Adipocyte (in vitro differentiated cells): Measurements from ENCODE around the gene C2orf78.
A peak's percentile ranks its signal among the peaks of the same experiment; 100 is the strongest.
"Not testable (repeated sequence)": the region's sequence is repeated elsewhere in the genome, so short reads cannot be mapped to it uniquely, and the experiment has no call there.

Source experiments
- DNase-seq: peaks from one replicate; pipeline ENCODE4 v3.0.0-alpha.2; 2015; ENCODE audit warnings: low read depth
- H3K27me3 ChIP-seq: replicated peaks from 2 replicates; pipeline ENCODE4 v1.7.0; 2013; ENCODE audit warnings: mild to moderate bottlenecking, low read length, moderate library complexity; ENCODE audit not compliant: control insufficient read depth, insufficient read depth
- H3K36me3 ChIP-seq: 2 replicates; pipeline ENCODE4 v1.7.0; 2013; ENCODE audit warnings: low read length, mild to moderate bottlenecking, moderate library complexity; ENCODE audit not compliant: control insufficient read depth, insufficient read depth, severe bottlenecking
- H3K4me1 ChIP-seq: 2 replicates; pipeline ENCODE4 v1.7.0; 2013; ENCODE audit warnings: mild to moderate bottlenecking, low read length, moderate library complexity; ENCODE audit not compliant: control insufficient read depth, insufficient read depth
- H3K4me3 ChIP-seq: 2 replicates; pipeline ENCODE4 v1.7.0; 2013; ENCODE audit warnings: mild to moderate bottlenecking, low read length, moderate library complexity
- H3K9ac ChIP-seq: 2 replicates; pipeline ENCODE4 v1.7.0; 2013; ENCODE audit warnings: mild to moderate bottlenecking, low read length, moderate library complexity
- H3K9me3 ChIP-seq: 2 replicates; pipeline ENCODE4 v1.7.0; 2013; ENCODE audit warnings: mild to moderate bottlenecking, low read length, moderate library complexity; ENCODE audit not compliant: control insufficient read depth

C2orf78 gene, protein sequence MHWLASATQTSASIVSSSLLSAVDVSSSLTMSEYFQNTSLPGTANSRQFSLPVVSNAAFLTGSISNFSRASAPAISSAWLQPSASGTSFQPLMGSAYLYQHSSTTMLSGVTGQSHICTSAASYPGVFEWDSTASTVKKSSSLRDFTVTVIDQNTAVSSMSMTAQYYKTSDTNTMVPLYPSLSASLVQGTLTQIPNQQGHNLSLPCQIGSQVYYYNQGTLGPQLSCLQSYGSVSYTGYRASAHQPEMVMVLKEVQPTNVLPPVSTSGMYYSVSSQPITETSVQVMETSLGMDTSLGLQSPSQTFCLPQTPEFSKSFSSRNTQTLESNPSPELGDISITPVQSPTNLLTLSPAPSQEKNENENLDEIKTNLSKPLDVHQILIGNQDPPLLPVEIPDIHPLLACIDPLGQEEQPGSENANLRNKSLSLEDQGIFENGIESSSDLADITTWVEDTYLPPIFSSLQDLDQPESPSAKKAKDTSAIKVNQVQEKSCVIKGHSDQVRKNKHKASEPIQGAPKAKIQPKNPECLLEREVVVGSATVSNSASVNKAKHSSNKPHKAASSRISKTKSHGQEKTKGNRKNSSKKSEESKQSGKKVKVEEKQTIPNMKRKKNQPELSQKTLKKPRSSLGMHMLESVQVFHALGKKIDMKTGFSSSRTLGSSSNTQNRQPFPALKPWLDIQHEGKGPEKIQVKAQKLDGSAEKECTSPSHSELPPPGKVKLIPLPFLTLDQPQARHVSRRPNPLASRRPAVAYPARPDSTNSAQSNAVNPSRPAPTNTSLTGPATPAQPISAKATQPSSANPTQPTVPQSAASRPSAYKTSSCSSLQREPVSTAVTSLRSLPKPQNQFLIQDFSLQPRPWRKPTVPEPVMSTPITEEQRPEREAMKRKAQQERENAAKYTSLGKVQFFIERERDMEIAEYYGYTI

DNA sequence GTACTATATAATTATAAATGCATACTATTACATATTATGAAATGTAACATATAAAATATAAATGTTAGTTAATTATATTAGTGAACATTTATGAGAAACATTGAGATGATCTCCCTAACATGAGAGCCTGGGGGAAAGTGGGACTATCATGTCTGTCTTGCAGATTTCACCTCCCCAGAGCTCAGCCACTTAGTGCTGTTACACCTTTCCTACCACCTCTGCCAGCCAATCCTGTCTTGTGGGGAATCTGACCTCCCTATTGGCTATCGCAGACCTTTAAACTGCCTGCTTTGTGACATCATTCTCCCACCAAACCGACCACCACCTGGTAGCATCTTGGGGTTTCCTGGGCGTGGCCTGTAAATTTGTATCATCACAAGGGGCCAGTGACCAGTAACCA lies at the start of gene C2orf78:
Gene C2orf78 (plus strand): TSS at position 301 of the 400 bp plus-strand sequence. CDS start 127 bp downstream, outside the sequence.
- H3K4me1 ChIP-seq, H3K4me3 ChIP-seq, H3K27me3 ChIP-seq, H3K9ac ChIP-seq, H3K9me3 ChIP-seq, H3K36me3 ChIP-seq, DNase-seq: not testable (repeated sequence)

DNA sequence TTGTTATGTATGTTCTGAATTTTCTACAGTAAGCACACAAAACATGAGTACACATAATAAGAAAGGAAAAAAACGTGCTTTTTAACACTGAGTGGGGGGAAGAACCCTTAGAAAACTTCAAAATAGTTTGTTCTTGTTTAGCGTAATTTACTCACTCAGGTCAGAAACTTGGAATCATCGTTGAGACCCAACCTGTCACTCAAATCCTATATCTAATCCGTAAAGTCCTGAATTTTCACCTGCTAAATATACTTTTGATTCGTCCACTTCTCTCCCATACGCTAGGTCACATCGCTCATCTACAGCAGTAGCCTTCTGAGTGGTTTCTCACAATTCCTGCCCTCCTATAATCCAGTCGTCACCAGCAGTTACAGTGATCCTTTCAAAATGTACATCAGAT lies 47.6 kb upstream of the C2orf78 start:
- peak overlapping the region; percentile 99 for H3K4me3 ChIP-seq
- peaks cover 16% of the 10 kb centered on the region for H3K4me1 ChIP-seq
- no peaks in the 10 kb centered on the region for H3K27me3 ChIP-seq
- no peak for DNase-seq
- H3K9me3 ChIP-seq: no peaks in the 10 kb centered on the region
- H3K9ac ChIP-seq: peak overlapping the region; percentile 96
- H3K36me3 ChIP-seq: peaks cover 18% of the 10 kb centered on the region

DNA sequence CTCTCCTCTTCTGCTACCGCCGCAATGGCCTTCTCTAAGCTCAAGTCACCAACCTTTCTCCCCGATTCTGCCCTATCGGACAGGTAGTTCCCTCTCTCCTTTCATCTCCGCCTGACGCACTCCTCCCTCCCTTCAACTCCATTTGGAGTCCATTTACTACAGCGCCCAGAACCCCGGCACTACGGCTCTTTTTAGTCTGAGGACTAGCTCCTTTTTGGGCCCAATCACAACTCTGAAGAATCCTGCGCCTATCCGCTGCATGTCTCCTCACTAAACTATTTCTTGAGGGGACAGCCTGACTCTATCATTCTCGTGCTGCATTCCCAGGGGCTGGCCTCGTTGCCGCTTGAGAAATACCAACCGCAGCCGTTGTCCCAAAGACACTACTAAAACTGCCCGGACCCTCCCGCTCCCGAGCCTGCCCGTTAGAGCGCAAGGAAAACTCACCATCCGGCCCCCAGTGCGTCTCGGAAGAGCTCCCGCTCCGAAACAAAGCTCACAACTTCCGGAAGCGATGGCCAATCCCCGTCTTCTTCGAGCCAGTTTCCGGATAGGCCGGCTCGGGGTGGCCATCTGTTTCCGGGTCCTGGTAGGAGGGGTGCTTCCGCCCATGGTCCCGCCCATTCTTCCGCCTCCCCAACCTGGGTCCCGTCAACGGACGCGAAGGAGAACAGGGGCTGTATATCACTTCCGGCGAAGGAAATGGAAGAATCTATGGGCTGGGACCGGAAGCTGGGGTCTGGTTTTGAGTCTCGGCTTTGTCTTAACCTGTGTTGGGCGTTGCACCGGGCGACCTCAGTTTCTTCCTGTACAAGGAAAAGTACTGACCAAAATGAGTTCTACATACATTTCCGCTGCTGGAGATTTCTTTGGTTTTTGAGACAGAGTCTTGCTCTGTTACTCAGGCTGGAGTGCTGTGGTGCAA lies 46.9 kb upstream of the C2orf78 start, which contains the start of gene TPRKB:
Gene TPRKB (minus strand): TSS at position 491 of the 925 bp plus-strand sequence. CDS start 2,776 bp downstream, outside the sequence.
- peaks cover 16% of the 10 kb centered on the region for H3K4me1 ChIP-seq
- peaks cover 17% of the 10 kb centered on the region for H3K36me3 ChIP-seq
- peak within 1 kb of the TSS; percentile 99 for H3K4me3 ChIP-seq
- H3K9me3 ChIP-seq: no peaks in the 10 kb centered on the region
- DNase-seq: peak; percentile 98
- H3K9ac ChIP-seq: peak within 1 kb of the TSS; percentile 96
- H3K27me3 ChIP-seq: no peaks in the 10 kb centered on the region

DNA sequence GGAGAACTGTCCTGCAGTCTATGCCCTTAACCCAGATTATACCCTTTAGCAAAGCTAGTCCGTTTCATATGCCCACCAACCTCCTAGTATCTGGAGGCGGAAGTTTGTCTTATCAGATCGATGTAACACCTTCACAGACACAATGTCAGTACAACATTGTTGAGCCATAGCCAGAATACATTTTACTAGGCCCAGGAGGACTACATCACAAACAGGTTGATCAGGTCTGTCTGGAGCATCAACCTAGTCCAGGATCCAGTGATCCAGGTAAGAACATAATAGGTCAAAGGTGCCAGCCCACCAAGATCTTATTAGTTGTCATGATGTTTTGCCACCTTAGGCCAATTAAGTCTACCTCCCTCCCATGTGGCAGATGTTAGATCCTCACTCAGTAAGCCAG lies 44.9 kb upstream of the C2orf78 start:
- DNase-seq: no peak
- Histone ChIP-seq H3K4me1 (peaks cover 16% of the 10 kb centered on the region), H3K9me3 (no peaks in the 10 kb centered on the region), H3K36me3 (peaks cover 10% of the 10 kb centered on the region), H3K4me3 (no peak overlapping the region), H3K9ac (no peak overlapping the region), H3K27me3 (no peaks in the 10 kb centered on the region)

DNA sequence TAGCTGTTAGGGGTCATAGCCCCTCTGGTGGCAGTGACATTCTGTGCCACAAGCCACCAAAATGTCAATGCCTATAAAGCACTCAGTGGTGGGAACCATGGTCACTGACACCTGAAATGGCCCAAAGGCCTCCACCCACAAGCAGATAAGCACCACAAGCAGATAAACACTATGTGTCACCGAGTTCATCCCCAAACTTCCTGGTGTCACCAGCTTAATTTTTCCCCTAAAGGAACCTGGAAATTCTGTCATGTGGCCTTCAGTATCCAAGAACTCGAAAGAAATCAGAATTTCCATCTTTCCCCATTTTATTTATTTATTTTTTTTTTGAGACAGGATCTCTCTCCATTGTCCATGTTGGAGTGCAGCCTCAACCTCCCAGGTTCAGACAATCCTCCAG lies 43.2 kb upstream of the C2orf78 start:
- Histone ChIP-seq H3K27me3 (no peaks in the 10 kb centered on the region), H3K4me1 (peaks cover 16% of the 10 kb centered on the region), H3K36me3 (peaks cover 18% of the 10 kb centered on the region), H3K9me3 (no peaks in the 10 kb centered on the region), H3K9ac (no peak overlapping the region), H3K4me3 (no peak overlapping the region)
- no peak for DNase-seq

DNA sequence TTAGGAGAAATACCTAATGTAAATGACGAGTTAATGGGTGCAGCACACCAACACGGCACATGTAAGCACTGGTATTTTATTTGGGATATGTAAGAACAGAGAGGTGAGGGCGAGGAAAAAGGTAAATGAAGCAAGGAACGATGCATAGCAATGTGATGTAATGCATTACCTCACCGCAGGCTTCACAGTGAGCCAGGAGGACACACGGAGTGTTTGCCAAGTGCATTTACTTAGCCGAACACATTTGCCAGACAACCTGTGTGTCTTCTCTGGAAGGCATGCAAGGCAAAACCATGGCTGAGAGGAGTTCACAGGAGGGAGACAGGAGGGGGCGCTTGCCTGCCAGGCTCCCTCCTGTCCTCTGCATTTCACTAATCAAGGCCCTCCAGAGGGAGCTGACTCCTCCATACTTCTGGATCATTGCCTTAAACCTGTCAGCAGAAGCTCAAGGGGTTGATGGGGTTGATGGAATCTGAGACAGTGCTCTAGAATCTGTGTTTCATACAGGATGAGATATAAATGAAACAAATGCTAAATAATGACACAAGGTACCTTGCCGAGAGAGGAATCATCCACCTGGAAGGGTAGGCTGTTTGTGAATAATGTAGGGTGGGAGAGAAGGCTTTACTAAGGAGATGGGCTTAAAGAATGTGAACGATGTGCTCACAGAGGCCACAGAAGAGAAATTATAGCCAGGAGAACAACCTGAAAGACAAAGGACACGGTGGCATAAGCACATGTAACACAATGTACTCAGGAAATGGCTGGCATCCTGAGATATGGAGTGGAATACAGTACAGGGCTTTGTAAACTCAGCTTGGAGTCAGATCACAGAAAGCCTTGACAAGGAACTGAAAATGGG lies 37.7 kb upstream of the C2orf78 start:
- DNase-seq: no peak
- Histone ChIP-seq H3K9me3 (no peaks in the 10 kb centered on the region), H3K9ac (no peak overlapping the region), H3K36me3 (peaks cover 43% of the 10 kb centered on the region), H3K27me3 (no peaks in the 10 kb centered on the region), H3K4me1 (no peaks in the 10 kb centered on the region), H3K4me3 (no peak overlapping the region)

DNA sequence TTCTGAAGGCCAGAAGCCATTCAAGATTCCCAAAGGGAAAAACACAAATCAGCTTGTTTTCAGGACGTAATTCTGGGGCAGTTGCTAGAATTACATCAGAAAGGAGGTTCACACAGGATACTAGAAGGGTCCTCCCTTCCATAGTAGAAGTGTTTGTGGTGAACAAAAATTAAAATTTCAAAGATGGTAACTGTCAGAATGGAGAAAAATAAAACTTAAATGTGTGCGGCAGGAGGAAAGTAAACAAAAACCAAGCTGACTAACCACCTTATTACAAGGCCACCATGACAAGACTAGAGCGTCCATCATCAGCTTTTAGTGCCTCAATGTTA lies 37.1 kb upstream of the C2orf78 start:
- Histone ChIP-seq H3K9ac (no peak overlapping the region), H3K4me3 (no peak overlapping the region), H3K36me3 (peaks cover 39% of the 10 kb centered on the region), H3K4me1 (no peaks in the 10 kb centered on the region), H3K27me3 (no peaks in the 10 kb centered on the region), H3K9me3 (no peaks in the 10 kb centered on the region)
- DNase-seq: no peak

DNA sequence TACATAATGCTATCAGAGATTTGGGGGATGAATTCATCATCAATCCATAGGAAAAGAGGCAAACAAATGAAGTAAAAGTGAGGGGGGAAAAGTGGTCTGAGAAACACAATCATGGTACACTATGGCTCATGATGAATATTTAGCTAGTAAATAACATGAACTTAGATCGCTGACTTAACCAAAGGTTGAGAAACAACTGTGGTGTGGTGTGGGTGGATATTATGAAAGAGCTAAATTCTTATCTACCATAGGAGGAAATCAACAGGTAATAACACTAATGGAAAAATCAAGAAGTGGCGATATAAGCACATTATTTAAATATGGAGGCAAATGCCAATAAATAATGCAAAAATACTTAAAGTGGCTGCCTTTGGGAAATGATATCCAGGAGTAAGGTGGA lies 34.7 kb upstream of the C2orf78 start:
- Histone ChIP-seq H3K9me3 (no peaks in the 10 kb centered on the region), H3K4me1 (no peaks in the 10 kb centered on the region), H3K9ac (no peak overlapping the region), H3K27me3 (no peaks in the 10 kb centered on the region), H3K4me3 (no peak overlapping the region), H3K36me3 (peaks cover 38% of the 10 kb centered on the region)
- no peak for DNase-seq

DNA sequence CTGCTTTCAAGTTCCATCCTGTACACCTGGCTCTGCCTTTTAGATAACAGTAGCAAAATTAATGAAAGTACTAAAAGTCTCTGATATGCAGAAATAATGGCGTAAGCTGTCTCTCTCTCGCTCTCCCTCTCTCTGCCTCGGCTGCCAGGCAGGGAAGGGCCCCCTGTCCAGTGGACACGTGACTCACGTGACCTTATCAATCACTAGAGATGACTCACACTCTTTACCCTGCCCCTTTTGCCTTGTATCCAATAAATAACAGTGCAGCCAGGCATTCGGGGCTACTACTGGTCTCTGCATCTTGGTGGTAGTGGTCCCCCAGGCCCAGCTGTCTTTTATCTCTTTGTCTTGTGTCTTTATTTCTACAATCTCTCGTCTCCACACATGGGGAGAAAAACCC lies 29.7 kb upstream of the C2orf78 start:
- not testable (repeated sequence) for H3K9ac ChIP-seq, H3K4me3 ChIP-seq, H3K9me3 ChIP-seq, DNase-seq, H3K27me3 ChIP-seq, H3K4me1 ChIP-seq
- peaks cover 35% of the 10 kb centered on the region for H3K36me3 ChIP-seq

DNA sequence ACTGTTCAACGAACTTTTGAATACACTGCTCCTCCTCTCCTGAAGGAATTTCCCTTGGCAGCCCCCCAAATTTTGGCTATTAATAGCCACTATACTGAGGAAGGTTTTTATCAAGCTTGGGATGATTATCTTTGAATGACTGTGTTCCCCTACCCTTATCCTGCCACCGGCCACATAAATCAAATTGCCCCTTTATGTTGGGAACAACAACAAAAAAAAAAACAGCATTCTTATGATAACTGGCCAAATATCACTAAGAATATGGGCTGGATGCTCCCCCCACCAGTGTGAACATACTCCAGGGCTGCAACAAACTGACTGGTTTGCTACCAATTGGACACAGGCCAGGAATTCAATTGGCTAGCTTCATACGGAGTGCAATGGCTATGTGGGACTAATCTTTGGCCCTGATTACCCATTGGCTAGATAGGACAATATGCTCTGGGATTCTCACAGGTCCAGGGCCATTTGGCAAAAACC lies 24.7 kb upstream of the C2orf78 start:
- no peaks in the 10 kb centered on the region for H3K27me3 ChIP-seq
- H3K4me1 ChIP-seq: peaks cover 17% of the 10 kb centered on the region
- H3K36me3 ChIP-seq: peaks cover 59% of the 10 kb centered on the region
- H3K9ac ChIP-seq: no peak overlapping the region
- H3K9me3 ChIP-seq: no peaks in the 10 kb centered on the region
- peak overlapping the region; percentile 14 for H3K4me3 ChIP-seq
- DNase-seq: peak; percentile 15
